Common myeloid progenitor, CD34-positive (primary cell): ENCODE data around the gene HEY2.

Experiments used
- CTCF ChIA-PET: fragments of 350-600 bp; sonication (Branson Sonifier 250); formaldehyde crosslinking; loops from one replicate; lab custom pipeline; 2021; ENCODE audit warnings: antibody characterized with exemption; lab: Charles Lee
- POLR2A ChIA-PET: fragments of 350-600 bp; sonication (Branson Sonifier 250); formaldehyde crosslinking; loops from one replicate; lab custom pipeline; 2021; ENCODE audit warnings: antibody characterized with exemption; lab: Charles Lee
- DNase-seq, 3 donors: peaks; one replicate each; pipeline versions ENCODE4 v3.0.0 to v3.0.0-alpha.2; 2013
- H3K27ac ChIP-seq, 2 experiments: 1 replicate in 1 of 2; 2 replicates in 1 of 2; pipeline ENCODE4 v1.7.0; 2013; ENCODE audit warnings: inconsistent platforms in 2 of 2, low read length in 2 of 2, mild to moderate bottlenecking in 2 of 2, low read depth in 1 of 2, moderate library complexity in 1 of 2; ENCODE audit not compliant: severe bottlenecking in 2 of 2, insufficient read depth in 1 of 2, poor library complexity in 1 of 2
- H3K27me3 ChIP-seq, 5 experiments: replicated peaks in 2 of 5; 1 replicate in 3 of 5; 2 replicates in 2 of 5; pipeline versions ENCODE4 v1.6.1 to v1.7.0; 2013; ENCODE audit warnings: low read length in 4 of 5, mild to moderate bottlenecking in 2 of 5, moderate library complexity in 2 of 5, inconsistent platforms in 1 of 5; ENCODE audit not compliant: insufficient read depth in 5 of 5, control insufficient read depth in 4 of 5
- H3K36me3 ChIP-seq, 4 experiments: 1 replicate in 2 of 4; 2 replicates in 2 of 4; pipeline versions ENCODE4 v1.6.1 to v1.7.0; 2013; ENCODE audit warnings: low read length in 3 of 4, control low read depth in 1 of 4, mild to moderate bottlenecking in 1 of 4; ENCODE audit not compliant: control insufficient read depth in 4 of 4, insufficient read depth in 4 of 4
- H3K4me1 ChIP-seq, 4 experiments: 1 replicate in 3 of 4; 2 replicates in 1 of 4; pipeline versions ENCODE4 v1.6.1 to v1.7.1; 2013; ENCODE audit warnings: low read length in 3 of 4, mild to moderate bottlenecking in 3 of 4, control low read depth in 1 of 4, inconsistent platforms in 1 of 4, moderate library complexity in 1 of 4; ENCODE audit not compliant: control insufficient read depth in 4 of 4, insufficient read depth in 4 of 4; ENCODE audit errors: control extremely low read depth in 1 of 4
- H3K4me3 ChIP-seq, 7 experiments: 1 replicate in 4 of 7; 2 replicates in 3 of 7; pipeline versions ENCODE4 v1.5.1 to v1.7.0; 2013; ENCODE audit warnings: mild to moderate bottlenecking in 7 of 7, low read length in 6 of 7, moderate library complexity in 6 of 7, inconsistent platforms in 2 of 7, low read depth in 2 of 7, control low read depth in 1 of 7; ENCODE audit not compliant: insufficient read depth in 4 of 7, control insufficient read depth in 1 of 7; ENCODE audit errors: extremely low read depth in 1 of 7
- H3K9me3 ChIP-seq, 5 experiments: 1 replicate in 4 of 5; 2 replicates in 1 of 5; pipeline versions ENCODE4 v1.6.1 to v1.7.1; 2013; ENCODE audit warnings: low read length in 4 of 5, mild to moderate bottlenecking in 2 of 5, inconsistent platforms in 1 of 5, low read depth in 1 of 5, moderate library complexity in 1 of 5; ENCODE audit not compliant: control insufficient read depth in 4 of 5, insufficient read depth in 2 of 5; ENCODE audit errors: control extremely low read depth in 1 of 5
- WGBS: methylation state at CpG from one replicate; pipeline ENCODE4 v1.1.5; 2013; ENCODE audit not compliant: insufficient coverage; 5-methylcytosine and 5-hydroxymethylcytosine counted together

Gene HEY2

DNA sequence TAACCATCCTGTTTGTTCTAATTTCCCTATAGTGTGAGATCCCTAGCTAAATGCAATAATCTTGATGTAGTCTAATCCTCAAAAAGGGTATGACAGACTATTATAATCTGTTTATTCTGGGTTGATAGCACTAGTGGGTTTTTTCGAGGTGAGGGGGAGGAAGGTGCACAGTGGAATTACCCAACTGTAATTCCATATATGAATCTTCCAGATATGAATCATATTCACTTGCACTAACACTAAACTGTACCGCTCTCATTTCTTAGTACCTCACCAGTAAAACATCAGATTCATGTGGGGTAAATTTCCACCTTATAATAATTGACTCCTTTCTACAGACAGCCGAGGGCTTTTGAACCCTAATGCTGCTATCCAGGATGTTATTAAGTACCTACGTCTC is 57.9 kb downstream of the HEY2 start:
- 88% methylated on average over 1 of the region's 4 CpGs for WGBS
- POLR2A ChIA-PET: interaction anchor here (0.7 to 1.5 kb wide), 2 partner anchors 8 to 9 kb away, joined by 3 read pairs; no protein-coding TSS in a partner anchor
- CTCF ChIA-PET: interaction anchor here (0.8 to 8.0 kb wide), 5 partner anchors 10 to 163 kb away, joined by 3 to 55 read pairs (median 3); partner anchors contain the start of gene NCOA7

DNA sequence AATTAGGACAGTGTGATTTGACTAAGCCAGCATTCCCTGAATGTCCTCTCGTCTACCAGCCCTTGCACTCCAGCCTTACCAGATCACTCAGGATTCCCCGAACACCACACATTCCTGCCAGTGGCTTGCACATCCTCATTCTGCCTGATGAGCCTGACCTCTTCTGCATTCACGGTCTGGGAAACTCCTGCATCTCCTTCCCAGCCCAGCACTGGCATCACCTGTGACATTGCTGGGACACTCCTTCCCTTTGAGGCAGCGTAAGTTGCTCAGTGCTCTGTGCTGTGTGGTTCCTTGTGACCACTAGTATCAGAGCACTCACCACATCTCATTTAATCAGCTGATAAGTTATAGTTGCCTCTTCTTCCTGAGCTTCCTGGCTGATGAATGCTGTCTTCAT is 58.6 kb downstream of the HEY2 start:
- DNase-seq: no peak
- Histone ChIP-seq H3K4me3 (no peak overlapping the region), H3K27me3 (no peaks in the 10 kb centered on the region), H3K36me3 (peaks cover 0 to 4% (median under 1%) of the 10 kb centered on the region in 4 experiments), H3K27ac (no peak overlapping the region), H3K9me3 (no peaks in the 10 kb centered on the region), H3K4me1 (peaks cover 40 to 91% (median 60%) of the 10 kb centered on the region in 4 experiments)
- POLR2A ChIA-PET: interaction anchor here (1.5 kb wide), 1 partner anchor 10 kb away, joined by 3 read pairs; no protein-coding TSS in a partner anchor
- CTCF ChIA-PET: interaction anchor here (0.8 to 8.0 kb wide), 7 partner anchors 9 to 163 kb away, joined by 3 to 55 read pairs (median 4); partner anchors contain the start of gene NCOA7
- WGBS: 43% methylated on average over 3 of the region's 4 CpGs

More for the DNA sequence above, 57.9 kb downstream of the HEY2 start:
- Histone ChIP-seq H3K36me3 (peaks cover 0 to 4% (median 0%) of the 10 kb centered on the region in 4 experiments), H3K4me3 (no peak overlapping the region), H3K27ac (no peak overlapping the region), H3K27me3 (no peaks in the 10 kb centered on the region), H3K4me1 (peaks cover 45 to 91% (median 60%) of the 10 kb centered on the region in 4 experiments), H3K9me3 (no peaks in the 10 kb centered on the region)
- DNase-seq: no peak

DNA sequence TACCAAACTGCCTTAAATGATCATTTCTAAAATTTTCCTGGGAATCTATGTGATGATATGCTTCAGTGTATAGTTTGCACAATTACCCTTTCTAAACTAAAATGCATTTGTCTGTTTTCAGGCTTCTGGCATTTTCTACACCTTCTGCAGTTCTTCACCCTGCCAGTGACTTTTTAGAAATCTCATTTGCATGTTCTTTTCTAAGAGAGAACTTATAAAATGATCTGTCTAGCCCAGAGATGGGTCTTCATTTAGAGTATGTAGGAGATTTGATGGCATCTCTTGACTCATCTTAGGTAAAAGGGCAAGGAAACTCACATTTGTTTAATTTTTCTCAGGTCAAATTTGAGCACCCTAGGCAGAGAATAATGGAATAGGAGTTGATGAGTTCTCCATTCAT is 59.2 kb downstream of the HEY2 start:
- peaks cover 0 to 4% (median 1%) of the 10 kb centered on the region in 4 experiments for H3K36me3 ChIP-seq
- DNase-seq: no peak
- no peaks in the 10 kb centered on the region for H3K9me3 ChIP-seq
- no peak overlapping the region for H3K27ac ChIP-seq
- CTCF ChIA-PET: interaction anchor here (1.2 to 8.0 kb wide), 3 partner anchors 10 to 19 kb away, joined by 4 to 55 read pairs (median 24); partner anchors contain the start of gene NCOA7
- no peak overlapping the region for H3K4me3 ChIP-seq
- POLR2A ChIA-PET: interaction anchor here (1.5 kb wide), 1 partner anchor 10 kb away, joined by 3 read pairs; no protein-coding TSS in a partner anchor
- H3K27me3 ChIP-seq: no peaks in the 10 kb centered on the region
- peaks cover 35 to 89% (median 58%) of the 10 kb centered on the region in 4 experiments for H3K4me1 ChIP-seq

DNA sequence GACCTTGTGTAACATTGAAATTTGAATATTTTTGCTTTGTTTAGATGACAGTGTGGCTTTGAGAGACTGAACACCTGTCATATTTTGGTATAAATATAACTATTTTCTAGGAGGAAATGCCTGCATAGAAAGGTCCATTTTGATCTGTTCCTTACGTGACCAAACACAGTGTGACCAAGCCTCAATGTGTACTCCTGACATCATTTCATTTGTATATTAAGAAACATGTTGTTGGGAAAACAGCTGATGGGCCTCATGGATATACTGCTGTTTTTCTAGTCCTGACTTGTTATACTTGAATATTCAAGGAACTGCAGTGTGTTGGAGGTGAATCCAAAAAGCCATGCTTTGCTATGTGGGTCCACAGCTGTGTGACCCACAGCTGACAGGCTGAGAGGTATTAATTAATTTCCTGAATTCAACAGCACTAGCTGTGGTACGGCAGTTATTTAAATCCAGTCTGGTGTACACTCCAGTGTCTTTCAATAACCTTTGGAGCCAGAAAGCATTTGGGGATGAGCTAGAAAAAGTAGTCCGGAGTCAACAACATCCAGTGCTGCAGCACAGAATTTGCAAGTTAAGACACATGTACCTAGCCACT is 60.2 kb downstream of the HEY2 start:
- ChIA-PET POLR2A (no interaction called here), CTCF (interaction anchor here (0.6 to 8.0 kb wide), 8 partner anchors 8 to 147 kb away, joined by 3 to 55 read pairs (median 6); partner anchors contain the start of genes HINT3 and NCOA7)
- Histone ChIP-seq H3K27me3 (no peaks in the 10 kb centered on the region), H3K4me1 (peaks cover 34 to 90% (median 55%) of the 10 kb centered on the region in 4 experiments), H3K4me3 (peak overlapping the region in 1 of 7 experiments; percentile 17), H3K27ac (no peak overlapping the region), H3K36me3 (peaks cover 0 to 4% (median 1%) of the 10 kb centered on the region in 4 experiments), H3K9me3 (no peaks in the 10 kb centered on the region)
- WGBS: 53% methylated on average over 2 of the region's 3 CpGs
- no peak for DNase-seq

DNA sequence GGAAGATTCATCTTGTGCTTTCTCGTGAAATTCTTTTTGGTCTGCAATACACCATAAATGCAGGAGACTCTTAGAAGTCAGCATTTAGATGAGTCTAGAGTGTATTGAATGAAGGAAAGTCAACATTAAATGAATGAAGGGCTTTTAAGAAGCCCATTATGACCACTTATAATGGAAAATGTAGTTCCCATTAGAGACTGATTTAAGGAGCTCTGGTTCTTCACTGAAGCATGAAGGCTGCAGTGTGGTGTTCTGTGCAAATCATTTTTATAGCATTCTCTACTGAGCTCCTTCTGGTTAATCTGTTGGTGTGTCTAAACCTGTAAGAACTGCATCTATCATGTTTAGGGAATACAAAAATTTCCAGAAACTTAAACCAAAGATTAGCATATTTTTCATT is 61.0 kb downstream of the HEY2 start:
- H3K4me1 ChIP-seq: peaks cover 34 to 90% (median 63%) of the 10 kb centered on the region in 4 experiments

More for the DNA sequence above, 61.0 kb downstream of the HEY2 start:
- H3K36me3 ChIP-seq: peaks cover 0 to 4% (median 2%) of the 10 kb centered on the region in 4 experiments
- peak overlapping the region in 1 of 2 experiments; percentile 46 for H3K27ac ChIP-seq
- no peaks in the 10 kb centered on the region for H3K9me3 ChIP-seq
- ChIA-PET CTCF (interaction anchor here (1.1 to 8.0 kb wide), 9 partner anchors 9 to 146 kb away, joined by 3 to 55 read pairs (median 6); partner anchors contain the start of genes HINT3 and NCOA7), POLR2A (no interaction called here)
- WGBS: 80% methylated on average over 1 of the region's 1 CpG
- H3K4me3 ChIP-seq: peak overlapping the region in 1 of 7 experiments; percentile 21
- DNase-seq: no peak
- no peaks in the 10 kb centered on the region for H3K27me3 ChIP-seq
